HAP-1 (cell line): ENCODE data around the gene DYNLT1.
"Not testable (repeated sequence)": the region's sequence is repeated elsewhere in the genome, so short reads cannot be mapped to it uniquely, and the experiment has no call there.

ENCODE experiments used
- DNase-seq, 2 experiments: peaks; one replicate each; pipeline ENCODE4 v3.0.0-alpha.2; 2016 to 2020; ENCODE audit warnings: low spot score in 2 of 2
- H3K27me3 ChIP-seq: fragments of 250-450 bp; sonication (Bioruptor Pico); 2 replicates; pipeline ENCODE4 v1.5.1; 2020; ENCODE audit warnings: low read depth, mild to moderate bottlenecking, moderate library complexity
- H3K36me3 ChIP-seq: fragments of 250-450 bp; sonication (Bioruptor Pico); replicated peaks from 2 replicates; pipeline ENCODE4 v1.5.1; 2020; ENCODE audit warnings: mild to moderate bottlenecking
- H3K4me1 ChIP-seq: fragments of 250-450 bp; sonication (Bioruptor Pico); 2 replicates; pipeline ENCODE4 v1.5.1; 2020; ENCODE audit warnings: mild to moderate bottlenecking
- H3K4me3 ChIP-seq: fragments of 250-450 bp; sonication (Bioruptor Pico); 2 replicates; pipeline ENCODE4 v1.5.1; 2020; ENCODE audit warnings: mild to moderate bottlenecking, moderate library complexity
- H3K9me3 ChIP-seq: fragments of 250-450 bp; sonication (Bioruptor Pico); 2 replicates; pipeline ENCODE4 v1.5.1; 2020; ENCODE audit warnings: mild to moderate bottlenecking, moderate library complexity
- in situ Hi-C: fragments of 300-500 bp; cut with MboI; formaldehyde crosslinking; loops from 3 replicates; pipeline ENCODE4 v1.14.3; 2020; ENCODE audit warnings: low sequenced_read_pairs, inconsistent platforms, mixed read lengths

DYNLT1 gene

GRCh38 chr6:158672119-158672518 is 27.6 kb upstream of the DYNLT1 start:
- H3K27me3 ChIP-seq, result peaks cover 36% of the 10 kb centered on the region
- H3K9me3 ChIP-seq, in situ Hi-C loops, H3K4me1 ChIP-seq, DNase-seq, H3K4me3 ChIP-seq, H3K36me3 ChIP-seq: not testable (repeated sequence)

- H3K36me3 ChIP-seq, result no peaks in the 10 kb centered on the region
- H3K4me3 ChIP-seq, result no peak overlapping the region
- H3K9me3 ChIP-seq, result no peaks in the 10 kb centered on the region
- in situ Hi-C loops, result no loop called here
- no peaks in the 10 kb centered on the region for H3K4me1 ChIP-seq
- no peak for DNase-seq
- H3K27me3 ChIP-seq, result peaks cover 63% of the 10 kb centered on the region
Observed at GRCh38 chr6:158669145-158670035, 24.8 kb upstream of the DYNLT1 start.

GRCh38 chr6:158668707-158669103 is 24.2 kb upstream of the DYNLT1 start:
- H3K4me3 ChIP-seq, result no peak overlapping the region
- no peaks in the 10 kb centered on the region for H3K36me3 ChIP-seq
- DNase-seq, result no peak
- peaks cover 63% of the 10 kb centered on the region for H3K27me3 ChIP-seq
- H3K4me1 ChIP-seq, result no peaks in the 10 kb centered on the region
- H3K9me3 ChIP-seq, result no peaks in the 10 kb centered on the region
- in situ Hi-C loops, result no loop called here

- in situ Hi-C loops, result no loop called here
- DNase-seq, result no peak
- no peak overlapping the region for H3K4me3 ChIP-seq
- H3K27me3 ChIP-seq, result peaks cover 67% of the 10 kb centered on the region
- no peaks in the 10 kb centered on the region for H3K36me3 ChIP-seq
- no peaks in the 10 kb centered on the region for H3K4me1 ChIP-seq
- no peaks in the 10 kb centered on the region for H3K9me3 ChIP-seq
Observed at GRCh38 chr6:158667360-158667981, 22.9 kb upstream of the DYNLT1 start.

GRCh38 chr6:158666628-158667359 is 22.3 kb upstream of the DYNLT1 start:
- no peak for DNase-seq
- H3K36me3 ChIP-seq, result no peaks in the 10 kb centered on the region
- H3K9me3 ChIP-seq, result no peaks in the 10 kb centered on the region
- in situ Hi-C loops, result no loop called here
- H3K4me1 ChIP-seq, result no peaks in the 10 kb centered on the region
- no peak overlapping the region for H3K4me3 ChIP-seq
- H3K27me3 ChIP-seq, result peaks cover 70% of the 10 kb centered on the region

GRCh38 chr6:158665332-158665731 is 20.8 kb upstream of the DYNLT1 start:
- no peak for DNase-seq
- Histone ChIP-seq H3K36me3 (no peaks in the 10 kb centered on the region), H3K9me3 (no peaks in the 10 kb centered on the region), H3K27me3 (peaks cover 66% of the 10 kb centered on the region), H3K4me1 (no peaks in the 10 kb centered on the region), H3K4me3 (no peak overlapping the region)
- in situ Hi-C loops, result no loop called here

- in situ Hi-C loops, result no loop called here
- H3K4me3 ChIP-seq, result no peak overlapping the region
- no peak for DNase-seq
- H3K9me3 ChIP-seq, result no peaks in the 10 kb centered on the region
- no peaks in the 10 kb centered on the region for H3K36me3 ChIP-seq
- peaks cover 52% of the 10 kb centered on the region for H3K27me3 ChIP-seq
- no peaks in the 10 kb centered on the region for H3K4me1 ChIP-seq
Observed at GRCh38 chr6:158663625-158664165, 19.2 kb upstream of the DYNLT1 start.

- Histone ChIP-seq H3K36me3 (no peaks in the 10 kb centered on the region), H3K27me3 (peaks cover 46% of the 10 kb centered on the region), H3K4me3 (no peak overlapping the region), H3K4me1 (no peaks in the 10 kb centered on the region), H3K9me3 (no peaks in the 10 kb centered on the region)
- no peak for DNase-seq
- in situ Hi-C loops, result no loop called here
Observed at GRCh38 chr6:158662954-158663624, 18.5 kb upstream of the DYNLT1 start.

GRCh38 chr6:158662607-158662953 is 18.0 kb upstream of the DYNLT1 start:
- Histone ChIP-seq H3K4me1 (no peaks in the 10 kb centered on the region), H3K9me3 (no peaks in the 10 kb centered on the region), H3K4me3 (no peak overlapping the region), H3K36me3 (no peaks in the 10 kb centered on the region), H3K27me3 (peaks cover 41% of the 10 kb centered on the region)
- in situ Hi-C loops, result no loop called here
- DNase-seq, result no peak

- Histone ChIP-seq H3K9me3 (no peaks in the 10 kb centered on the region), H3K27me3 (peaks cover 27% of the 10 kb centered on the region), H3K36me3 (no peaks in the 10 kb centered on the region), H3K4me1 (no peaks in the 10 kb centered on the region), H3K4me3 (no peak overlapping the region)
- DNase-seq, result no peak
- in situ Hi-C loops, result no loop called here
Observed at GRCh38 chr6:158661156-158661685, 16.7 kb upstream of the DYNLT1 start.

- peak; percentile 22 to 49 for DNase-seq
- in situ Hi-C loops, result no loop called here
- Histone ChIP-seq H3K9me3 (no peaks in the 10 kb centered on the region), H3K4me1 (no peaks in the 10 kb centered on the region), H3K27me3 (peaks cover 19% of the 10 kb centered on the region), H3K4me3 (no peak overlapping the region), H3K36me3 (no peaks in the 10 kb centered on the region)
Observed at GRCh38 chr6:158660333-158660754, 15.8 kb upstream of the DYNLT1 start.

- DNase-seq, in situ Hi-C loops, H3K4me3 ChIP-seq: not testable (repeated sequence)
Observed at GRCh38 chr6:158656986-158657385, 12.4 kb upstream of the DYNLT1 start.

More at GRCh38 chr6:158656986-158657385, 12.4 kb upstream of the DYNLT1 start:
- H3K27me3 ChIP-seq, H3K4me1 ChIP-seq, H3K9me3 ChIP-seq, H3K36me3 ChIP-seq: not testable (repeated sequence)
